ENCODE results near the gene FAM228B. TPM values are rescaled to one million over a fixed set of nuclear protein-coding genes. Genes with fewer than 3 reads are reported as not detected.
"Not testable (repeated sequence)": the region's sequence is repeated elsewhere in the genome, so short reads cannot be mapped to it uniquely, and the experiment has no call there.

FAM228B gene
- total RNA-seq, 1 donor from 2014 or later, result 27.3 TPM

DNA sequence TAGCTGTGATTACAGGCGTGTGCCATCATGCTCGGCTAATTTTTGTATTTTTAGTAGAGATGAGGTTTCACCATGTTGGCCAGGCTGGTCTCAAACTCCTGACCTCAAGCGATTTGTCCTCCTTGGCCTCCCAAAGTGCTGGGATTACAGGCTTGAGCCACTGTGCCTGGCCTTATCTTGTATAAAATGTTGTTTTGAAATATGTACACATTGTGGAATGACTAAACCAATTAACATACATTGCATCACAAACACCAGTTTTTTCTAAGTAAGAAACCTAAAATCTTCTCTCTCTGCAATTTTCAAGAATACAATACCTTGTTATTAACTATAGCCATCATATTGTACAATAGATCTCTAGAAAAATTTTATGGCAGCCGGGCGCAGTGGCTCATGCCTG lies 17.0 kb downstream of the FAM228B start:
- DNase-seq; intact Hi-C loops (cut with micrococcal nuclease); ATAC-seq: not testable (repeated sequence)

DNA sequence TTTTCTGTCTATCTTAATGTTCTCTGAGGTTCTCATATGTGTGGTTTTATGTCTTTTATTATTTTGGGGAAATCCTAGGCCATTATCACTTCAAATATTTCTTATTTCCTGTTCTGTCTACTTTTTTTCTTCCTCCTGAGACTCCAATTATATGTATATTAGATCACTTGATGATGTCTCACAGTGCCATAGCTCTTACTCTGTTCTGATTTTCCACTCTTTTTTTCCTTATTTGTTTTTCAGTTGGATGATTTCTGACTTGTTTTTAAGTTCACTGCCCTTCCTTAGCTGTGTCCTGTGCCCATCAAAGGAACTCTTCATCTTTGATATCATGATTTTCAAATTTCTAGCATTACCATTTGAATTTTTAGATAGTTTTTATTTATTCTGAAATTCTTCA lies 24.1 kb downstream of the FAM228B start:
- intact Hi-C loops (cut with micrococcal nuclease), result no loop called here
- ATAC-seq (no peak), DNase-seq (no peak)

DNA sequence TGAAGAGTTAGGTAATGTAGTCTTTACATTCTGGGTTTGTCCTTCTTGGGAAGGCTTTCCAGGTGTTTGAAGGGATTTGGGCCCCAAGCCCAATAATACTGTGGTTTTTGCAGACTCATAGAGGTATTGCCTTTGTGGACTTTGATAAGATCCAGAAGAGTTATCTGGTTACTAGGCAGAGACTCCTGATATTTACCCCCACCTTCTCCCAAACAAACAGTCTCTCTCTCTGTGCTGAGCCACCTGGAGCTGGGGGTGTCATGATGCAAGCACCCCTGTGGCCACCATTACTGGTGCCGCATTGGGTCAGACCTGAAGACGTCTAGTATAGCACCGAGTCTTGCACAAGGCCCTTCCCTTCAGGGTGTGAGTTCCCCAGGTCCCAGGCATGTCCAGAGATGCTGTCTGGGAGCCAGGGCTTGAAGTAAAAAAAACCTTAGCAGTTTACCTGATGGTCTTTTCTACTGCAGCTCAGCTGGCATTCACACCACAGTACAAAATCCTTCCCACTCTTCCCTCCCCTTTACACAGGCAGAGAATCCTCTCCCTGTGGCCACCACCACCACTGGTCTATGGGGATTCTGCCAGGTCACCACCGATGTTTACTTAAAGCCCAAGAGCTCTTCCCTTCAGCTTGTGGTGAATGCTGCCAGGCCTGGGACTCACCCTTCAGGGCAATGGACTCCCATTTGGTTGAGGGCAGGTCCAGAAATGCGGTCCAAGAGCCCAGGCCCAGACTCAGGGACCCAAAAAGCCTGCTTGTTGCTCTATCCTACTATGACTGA lies 29.3 kb downstream of the FAM228B start:
- ATAC-seq, result no peak
- intact Hi-C loops (cut with micrococcal nuclease), result no loop called here

DNA sequence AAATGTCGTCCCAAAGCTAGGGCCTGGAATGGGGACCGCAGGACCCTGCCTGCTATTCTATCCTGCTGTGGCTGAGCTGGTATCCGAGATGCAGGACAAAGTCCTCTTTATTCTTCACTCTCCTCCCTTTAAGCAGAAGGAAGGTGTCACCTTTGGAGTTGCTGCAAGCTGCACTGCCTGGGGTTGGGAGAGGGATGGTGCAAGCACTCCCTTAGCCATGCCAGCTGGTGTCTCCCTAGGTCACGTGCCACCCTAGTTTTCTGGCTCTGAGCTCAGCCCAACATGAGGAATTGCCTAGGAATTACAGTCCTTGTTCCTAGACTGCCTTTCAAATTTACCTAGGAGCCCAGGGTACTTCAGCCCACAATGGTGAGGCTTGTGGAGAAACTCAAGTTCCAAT lies 30.2 kb downstream of the FAM228B start:
- DNase-seq (no peak), ATAC-seq (no peak)

More for the DNA sequence above, 29.3 kb downstream of the FAM228B start:
- no peak for DNase-seq

DNA sequence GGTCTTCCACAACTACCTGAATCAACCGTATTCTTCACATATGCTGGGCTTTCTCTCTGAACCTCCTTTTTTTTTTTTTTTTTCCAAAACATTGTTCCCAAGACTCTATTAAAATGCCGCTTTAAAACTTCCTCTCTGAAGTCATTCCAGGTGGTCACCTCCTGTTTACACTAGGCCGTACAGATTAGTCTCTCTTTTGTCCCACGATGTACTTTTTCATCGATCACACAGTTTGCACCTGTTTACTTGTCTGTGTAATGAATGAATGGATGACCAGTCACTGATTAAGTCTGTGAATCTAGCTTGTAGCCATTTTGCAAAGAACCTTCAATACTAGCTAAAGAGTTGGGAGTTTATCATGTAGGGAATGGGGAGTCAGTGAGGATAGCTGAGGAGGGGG lies 34.9 kb downstream of the FAM228B start:
- DNase-seq, result no peak
- intact Hi-C loops (cut with micrococcal nuclease), result no loop called here
- ATAC-seq, result no peak

More for the DNA sequence above, 30.2 kb downstream of the FAM228B start:
- intact Hi-C loops (cut with micrococcal nuclease), result no loop called here

DNA sequence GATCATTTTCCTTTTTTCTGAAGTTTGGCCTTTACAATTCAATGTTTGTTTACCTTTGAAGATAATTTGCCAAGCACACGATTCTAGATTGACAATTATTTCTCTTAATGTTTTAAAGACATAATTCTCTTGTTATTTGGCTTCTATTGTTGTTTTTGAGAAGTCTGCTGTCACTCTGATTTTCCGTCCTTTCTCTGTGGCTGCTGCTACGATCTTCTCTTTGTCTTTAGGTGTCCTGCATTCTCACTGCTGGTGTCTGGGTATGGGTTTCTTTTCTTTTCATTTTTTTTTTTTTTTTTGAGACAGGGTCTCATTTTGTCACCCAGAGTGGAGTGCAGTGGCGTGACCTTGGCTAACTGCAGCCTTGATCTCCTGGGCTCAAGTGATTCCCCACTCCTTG lies 36.4 kb downstream of the FAM228B start:
- ATAC-seq (no peak), DNase-seq (no peak)
- intact Hi-C loops (cut with micrococcal nuclease), result no loop called here

DNA sequence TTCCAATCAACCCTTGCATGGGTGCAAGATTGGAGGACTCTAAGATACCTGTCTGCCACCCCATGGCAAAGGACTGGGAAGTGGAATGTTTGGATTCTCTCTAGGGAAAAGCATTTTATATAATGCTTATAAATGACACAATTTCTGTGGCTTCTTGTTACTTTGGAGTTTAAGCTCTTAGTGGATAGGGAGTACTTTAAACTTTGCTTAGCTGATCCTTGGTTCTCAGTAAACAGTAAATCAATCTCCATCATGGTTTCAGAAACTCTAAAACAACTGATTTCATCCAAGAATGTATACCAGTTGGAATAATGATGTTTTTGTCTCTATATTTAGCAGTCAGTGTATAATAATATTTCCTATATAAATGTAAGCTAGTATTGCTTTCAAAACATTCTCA lies 37.5 kb downstream of the FAM228B start:
- no peak for ATAC-seq
- intact Hi-C loops (cut with micrococcal nuclease), result no loop called here

DNA sequence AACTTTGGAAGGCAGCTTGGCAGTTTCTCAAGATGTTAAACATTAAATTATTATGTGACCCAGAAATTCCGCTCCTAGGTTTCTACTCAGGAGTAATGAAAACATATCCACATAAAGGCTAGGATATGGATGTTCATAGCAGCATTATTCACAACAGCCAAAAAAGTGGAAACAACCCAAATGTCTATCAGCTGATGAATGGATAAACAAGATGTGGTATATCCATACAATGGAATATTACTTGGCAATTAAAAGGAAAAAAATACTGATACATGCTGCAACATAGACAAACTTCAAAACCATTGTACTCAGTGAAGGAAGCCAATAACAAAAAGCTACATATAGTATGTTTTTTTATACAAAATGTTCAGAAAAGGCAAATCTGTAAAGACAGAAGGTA lies 39.2 kb downstream of the FAM228B start:
- DNase-seq, result no peak
- no peak for ATAC-seq

More for the DNA sequence above, 37.5 kb downstream of the FAM228B start:
- DNase-seq, result no peak

DNA sequence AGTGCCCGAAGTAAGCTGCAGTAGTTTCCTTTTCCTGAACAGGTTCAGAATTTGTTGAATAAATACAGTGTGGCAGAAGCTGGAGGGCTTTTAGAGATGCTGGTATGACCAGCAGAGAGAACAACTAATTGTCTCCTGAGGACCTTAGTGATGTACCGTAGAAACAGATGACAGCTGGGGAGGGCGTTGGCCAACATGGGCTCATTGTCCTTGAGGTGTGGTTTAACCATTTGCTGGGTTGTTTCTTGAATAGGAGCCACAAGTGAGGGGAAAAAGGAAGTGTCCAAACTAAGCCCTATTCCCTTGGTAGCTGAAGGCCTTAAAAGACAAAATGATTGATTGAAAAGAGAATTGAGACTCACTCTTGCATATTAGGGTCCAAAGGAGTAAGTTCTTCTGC lies 39.9 kb downstream of the FAM228B start:
- ATAC-seq (no peak), DNase-seq (no peak)
- intact Hi-C loops (cut with micrococcal nuclease), result no loop called here

More for the DNA sequence above, 39.2 kb downstream of the FAM228B start:
- intact Hi-C loops (cut with micrococcal nuclease), result no loop called here

DNA sequence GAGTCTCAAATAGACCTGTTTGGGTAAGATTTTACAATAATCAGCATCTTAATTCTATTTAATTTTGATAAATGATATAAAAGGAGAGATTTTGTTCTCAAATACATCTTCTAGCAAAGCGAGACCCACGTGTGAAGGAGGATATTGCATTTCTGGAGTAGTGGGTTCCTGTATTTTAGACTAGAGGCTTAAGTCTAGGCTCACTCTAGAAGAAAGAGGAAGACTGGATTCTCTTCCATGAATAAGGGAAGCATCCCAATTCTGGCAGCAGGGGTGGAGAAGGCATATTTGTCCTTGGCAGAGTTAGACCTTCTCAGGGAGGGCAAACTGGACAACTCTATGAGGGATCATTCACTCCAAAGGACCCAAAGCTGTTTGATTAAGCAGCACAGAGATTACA lies 40.3 kb downstream of the FAM228B start:
- DNase-seq, result no peak
- intact Hi-C loops (cut with micrococcal nuclease), result no loop called here
- no peak for ATAC-seq

DNA sequence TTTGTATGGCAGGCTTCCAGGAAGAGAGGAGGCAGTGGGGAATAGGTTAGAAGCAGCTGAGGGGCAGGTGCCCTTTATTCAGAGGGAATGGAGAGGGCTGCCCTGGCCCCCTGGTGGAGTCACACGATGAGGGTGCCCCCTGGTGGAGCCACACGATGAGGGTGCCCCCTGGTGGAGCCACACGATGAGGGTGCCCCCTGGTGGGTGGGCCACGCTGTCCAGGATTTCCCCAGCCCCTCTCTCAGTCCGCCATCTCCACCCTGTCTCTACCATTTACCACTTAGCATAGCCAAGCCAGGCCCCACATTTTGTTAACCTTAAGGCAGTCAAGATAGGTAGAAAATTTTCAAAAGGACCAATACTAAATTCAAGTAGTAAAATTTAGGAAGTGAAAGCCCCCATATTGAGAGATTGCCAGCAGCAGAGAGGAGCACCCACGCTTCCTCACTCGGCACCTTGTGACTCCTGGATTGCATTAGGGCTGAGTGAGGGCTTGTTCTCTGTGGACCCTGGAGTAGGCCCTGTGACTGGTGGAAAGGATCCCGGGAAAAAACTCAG lies 41.2 kb downstream of the FAM228B start:
- DNase-seq, result peak; percentile 44
- ATAC-seq, result peak; percentile 63
- intact Hi-C loops (cut with micrococcal nuclease), result no loop called here

DNA sequence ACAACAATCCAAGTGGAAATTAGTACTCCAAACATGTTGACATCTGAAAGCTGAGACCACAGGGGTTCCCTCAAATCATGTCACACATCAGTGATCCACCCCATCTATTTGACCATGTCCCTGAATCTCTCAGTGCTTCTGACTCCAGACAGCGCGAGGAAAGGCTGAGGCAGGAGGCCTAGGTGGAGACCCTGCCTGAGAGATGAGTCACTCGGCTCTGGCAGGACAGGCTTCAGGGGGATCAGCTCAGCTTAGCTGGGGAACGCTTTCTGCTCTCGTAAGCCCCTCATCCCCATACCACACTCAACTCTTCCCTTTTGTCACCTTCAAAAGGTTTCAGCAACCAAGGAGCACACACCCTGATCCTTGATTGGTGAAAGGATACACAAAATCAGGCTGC lies 45.8 kb downstream of the FAM228B start:
- ATAC-seq, result no peak
- no peak for DNase-seq
- intact Hi-C loops (cut with micrococcal nuclease), result no loop called here

DNA sequence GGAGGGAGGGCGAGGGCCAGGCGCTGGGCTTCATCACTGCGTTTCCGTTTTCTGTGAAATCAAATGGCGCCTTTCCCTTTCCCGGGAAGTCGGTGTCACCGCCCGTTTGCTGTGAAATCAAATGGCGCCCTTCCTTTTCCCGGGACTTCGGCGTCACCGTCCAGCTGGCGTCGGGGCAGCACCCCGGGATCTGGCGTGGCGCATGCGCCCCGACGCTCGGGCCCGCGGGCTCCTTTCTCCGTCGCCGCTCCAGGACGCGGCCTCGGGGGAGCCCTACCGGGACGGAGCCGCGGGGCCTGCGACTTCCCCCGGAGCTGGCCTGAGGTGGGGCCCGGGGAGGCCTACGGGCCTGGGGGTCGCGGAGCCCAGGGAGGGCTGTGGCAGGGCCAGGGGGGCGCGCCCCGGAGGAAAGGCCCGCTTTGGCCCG lies 51.6 kb downstream of the FAM228B start, which contains the start of gene FAM228A:
FAM228A (plus strand) TSS at position 203 of the 427 bp plus-strand sequence. CDS start 428 bp downstream, outside the sequence.
- DNase-seq, result no peak
- intact Hi-C loops (cut with micrococcal nuclease), result no loop called here
- no peak for ATAC-seq

DNA sequence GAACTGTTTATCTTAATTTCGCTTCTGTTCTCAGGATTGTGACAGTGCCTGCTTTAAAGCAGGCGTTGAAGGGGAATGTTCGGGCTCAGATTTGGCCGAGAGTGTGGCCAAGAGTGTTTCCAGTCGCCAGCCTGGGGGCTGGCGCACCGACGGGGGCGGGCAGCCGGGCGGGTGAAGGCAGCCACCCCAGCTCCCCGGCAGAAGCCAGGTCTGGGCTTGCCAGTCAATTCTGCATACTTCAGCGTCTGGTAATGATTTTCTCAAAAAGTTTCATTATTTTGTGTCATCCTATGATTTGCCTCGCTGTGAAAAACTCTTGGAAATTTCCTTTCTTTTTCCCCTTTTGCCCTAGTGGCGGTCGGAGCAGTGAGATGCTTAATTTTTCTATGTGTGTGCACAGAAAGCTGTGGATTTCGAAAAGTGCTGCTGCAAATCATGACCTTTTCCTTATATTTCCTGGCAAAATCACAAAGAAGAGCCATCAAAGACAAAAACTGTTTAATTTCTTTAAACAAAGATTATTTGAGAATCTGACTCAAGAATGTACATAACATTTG lies 52.4 kb downstream of the FAM228B start:
- ATAC-seq (no peak), DNase-seq (no peak)
- intact Hi-C loops (cut with micrococcal nuclease), result no loop called here

DNA sequence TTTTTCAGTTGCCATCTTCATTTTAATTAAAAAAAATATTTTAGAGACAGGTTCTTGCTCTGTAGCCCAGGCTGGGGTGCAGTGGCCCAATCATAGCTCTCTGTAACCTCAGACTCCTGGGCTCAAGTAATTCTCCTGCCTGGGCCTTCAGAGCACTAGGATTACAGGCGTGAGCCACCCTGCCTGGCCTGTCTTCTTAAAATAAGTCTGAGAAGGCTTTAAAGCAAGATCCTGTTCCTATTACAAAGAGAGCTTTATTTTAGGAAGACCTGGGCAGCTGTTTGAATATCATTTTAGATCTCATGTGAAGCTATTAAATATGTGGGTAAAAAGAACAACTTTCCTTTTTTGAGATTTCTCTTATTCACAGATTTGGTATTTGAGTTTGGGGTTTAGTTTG lies 53.1 kb downstream of the FAM228B start:
- DNase-seq (no peak), ATAC-seq (no peak)
- intact Hi-C loops (cut with micrococcal nuclease), result no loop called here

DNA sequence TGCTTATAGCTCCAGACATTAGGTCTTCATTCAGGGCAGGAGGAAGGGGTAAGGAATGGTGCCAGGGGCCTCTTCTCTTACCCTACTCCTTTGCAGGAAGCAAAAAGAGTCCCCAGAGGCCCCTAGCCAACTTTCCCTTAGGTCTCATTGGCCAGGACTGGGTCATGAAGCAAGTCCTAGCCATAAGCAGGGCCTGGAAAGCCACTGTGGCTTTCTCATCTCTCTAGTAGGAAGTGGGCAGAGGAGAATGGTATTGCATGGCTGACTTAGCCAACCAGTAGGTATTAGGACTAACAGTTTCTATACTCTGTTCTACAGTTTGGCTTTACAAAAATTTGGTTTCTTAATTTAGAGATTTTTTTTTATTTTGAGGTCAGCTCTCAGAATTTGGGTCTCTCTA lies 56.4 kb downstream of the FAM228B start:
- DNase-seq, result no peak
- intact Hi-C loops (cut with micrococcal nuclease), result no loop called here
- ATAC-seq, result no peak

DNA sequence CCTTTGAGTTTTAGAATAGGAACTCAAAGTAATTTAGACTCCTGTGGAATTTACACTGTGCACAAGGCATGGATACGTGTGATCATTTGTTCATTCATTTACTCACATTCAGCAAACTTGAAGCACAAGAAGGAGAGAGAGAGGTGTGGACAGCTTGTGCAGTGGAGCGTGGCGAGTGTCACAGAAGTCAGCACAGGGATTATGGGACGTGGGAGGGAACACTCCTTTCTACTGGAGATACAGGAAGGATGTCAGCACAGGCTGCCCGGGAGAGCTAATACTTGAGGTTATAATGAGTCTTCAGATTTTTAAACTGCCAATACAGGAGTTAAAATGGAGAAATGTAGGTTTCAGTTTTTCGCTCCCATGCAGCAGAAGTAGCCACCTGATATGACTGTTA lies 58.6 kb downstream of the FAM228B start:
- ATAC-seq (no peak), DNase-seq (no peak)
- intact Hi-C loops (cut with micrococcal nuclease), result no loop called here

DNA sequence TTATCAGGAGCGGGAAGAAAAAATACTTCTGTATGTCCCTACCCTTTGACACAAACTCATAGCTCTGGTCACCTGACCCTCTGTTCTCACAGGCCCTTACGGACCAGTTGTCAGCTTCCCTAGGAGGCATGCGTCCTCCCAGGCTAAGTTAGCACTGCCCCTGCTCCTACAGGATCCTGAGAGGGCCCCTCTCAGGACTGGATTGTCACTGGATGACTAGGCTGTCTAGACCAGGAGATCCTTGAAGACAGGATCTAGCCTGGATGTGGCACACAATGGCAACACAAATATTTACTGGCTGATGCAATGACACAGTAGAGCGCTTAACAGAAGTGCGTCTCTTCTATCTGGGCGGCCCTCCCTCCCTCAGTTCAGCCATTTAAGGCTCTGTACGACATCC lies 59.2 kb downstream of the FAM228B start:
- ATAC-seq (no peak), DNase-seq (no peak)
- intact Hi-C loops (cut with micrococcal nuclease), result no loop called here

DNA sequence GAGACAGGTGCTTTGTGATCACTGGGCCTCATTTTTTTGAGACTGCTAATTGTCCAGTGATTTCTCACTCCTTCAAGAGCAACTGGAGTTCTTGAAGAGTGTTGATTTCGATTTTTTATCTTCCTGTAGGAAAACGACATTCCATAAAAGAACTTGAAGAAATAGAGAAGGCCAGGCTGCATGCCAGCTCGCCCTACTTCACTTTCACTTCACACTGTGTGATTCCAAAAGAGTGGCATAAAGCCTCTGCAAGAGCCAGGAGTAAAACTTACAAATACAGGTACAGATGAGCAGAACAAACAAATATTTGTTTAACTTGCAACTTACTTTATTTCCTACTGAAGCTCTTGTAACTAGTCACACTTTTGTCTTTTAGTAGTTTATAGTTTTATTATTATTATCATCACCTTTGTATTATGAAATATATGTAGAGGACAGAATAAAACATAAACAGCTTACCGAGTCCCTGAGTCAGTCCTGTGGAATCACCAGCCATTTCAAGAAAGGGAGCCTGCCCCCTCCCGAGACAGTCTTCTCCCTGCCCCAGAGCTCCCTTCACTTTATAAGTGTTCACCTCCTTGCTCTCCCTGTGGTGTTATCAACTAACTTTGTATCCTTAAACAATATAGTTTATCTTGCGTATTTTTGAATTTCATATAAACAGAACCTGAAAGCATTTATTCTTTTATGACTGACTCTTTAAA lies 60.2 kb downstream of the FAM228B start:
- ATAC-seq (no peak), DNase-seq (no peak)
- intact Hi-C loops (cut with micrococcal nuclease), result no loop called here

DNA sequence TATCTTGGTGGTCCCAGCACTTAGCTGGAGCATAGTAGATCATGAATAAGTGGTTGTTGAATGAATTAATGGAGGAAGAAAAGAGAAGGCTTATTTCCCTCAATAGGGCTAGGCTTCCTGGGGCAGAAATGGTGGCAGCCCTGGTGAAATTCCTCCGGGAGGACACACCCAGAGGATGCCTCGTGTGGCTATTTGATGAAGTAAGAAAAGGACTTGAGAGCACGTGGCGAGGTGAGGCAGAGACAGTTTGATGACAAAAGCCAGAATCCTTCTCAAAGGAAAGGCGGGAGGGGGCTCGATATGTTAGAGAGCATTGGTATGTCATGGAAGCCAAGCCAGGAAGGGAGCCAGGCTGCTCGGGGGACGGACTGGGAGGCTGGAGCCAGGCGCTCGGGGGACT lies 66.3 kb downstream of the FAM228B start:
- intact Hi-C loops (cut with micrococcal nuclease), result no loop called here
- no peak for ATAC-seq
- no peak for DNase-seq

Measured in left ventricle myocardium superior (tissue), 1 donor.